Stimulated activated CD8-positive, alpha-beta memory T cell treated with anti-CD3 and anti-CD28 coated beads, Interleukin-2, amount 100 ng/mL, for 48 hours (primary cell): ENCODE results near the gene BACH2.
A peak's percentile ranks its signal among the peaks of the same experiment; 100 is the strongest.

Experiments
- DNase-seq, 2 donors: peaks; one replicate each; pipeline ENCODE4 v3.0.0-alpha.2; 2020; ENCODE audit warnings: low read depth in 2 of 2

The BACH2 gene

GRCh38 chr6:89941031-89941762 lies 355.4 kb downstream of the BACH2 start:
- no peak for DNase-seq

- DNase-seq = peak in 1 of 2 donors; percentile 33
Observed at GRCh38 chr6:89940225-89941027, 356.2 kb downstream of the BACH2 start.

- DNase-seq = no peak
Observed at GRCh38 chr6:89939144-89939543, 357.5 kb downstream of the BACH2 start.

GRCh38 chr6:89938014-89938413 lies 358.6 kb downstream of the BACH2 start:
- no peak for DNase-seq

GRCh38 chr6:89936177-89936576 lies 360.5 kb downstream of the BACH2 start:
- no peak for DNase-seq

- no peak for DNase-seq
Observed at GRCh38 chr6:89934685-89935366, 361.8 kb downstream of the BACH2 start.

- DNase-seq = no peak
Observed at GRCh38 chr6:89932245-89932802, 364.3 kb downstream of the BACH2 start.

- no peak for DNase-seq
Observed at GRCh38 chr6:89930789-89931188, 365.9 kb downstream of the BACH2 start.

- no peak for DNase-seq
Observed at GRCh38 chr6:89928604-89929003, 368.0 kb downstream of the BACH2 start.

- DNase-seq = no peak
Observed at GRCh38 chr6:89927791-89928550, 368.7 kb downstream of the BACH2 start.

GRCh38 chr6:89927264-89927663 lies 369.4 kb downstream of the BACH2 start:
- DNase-seq = no peak

- DNase-seq = no peak
Observed at GRCh38 chr6:89925826-89926225, 370.8 kb downstream of the BACH2 start.

GRCh38 chr6:89924231-89924630 lies 372.4 kb downstream of the BACH2 start:
- no peak for DNase-seq

GRCh38 chr6:89921691-89922090 lies 375.0 kb downstream of the BACH2 start:
- DNase-seq = no peak

- no peak for DNase-seq
Observed at GRCh38 chr6:89921197-89921596, 375.4 kb downstream of the BACH2 start.

- no peak for DNase-seq
Observed at GRCh38 chr6:89917801-89918366, 378.8 kb downstream of the BACH2 start.

GRCh38 chr6:89917216-89917615 lies 379.4 kb downstream of the BACH2 start:
- no peak for DNase-seq

GRCh38 chr6:89916136-89916920 lies 380.3 kb downstream of the BACH2 start:
- no peak for DNase-seq

GRCh38 chr6:89910902-89911240 lies 385.8 kb downstream of the BACH2 start:
- DNase-seq = no peak
